ENCODE measurements around the gene NLRX1.

Gene NLRX1

DNA sequence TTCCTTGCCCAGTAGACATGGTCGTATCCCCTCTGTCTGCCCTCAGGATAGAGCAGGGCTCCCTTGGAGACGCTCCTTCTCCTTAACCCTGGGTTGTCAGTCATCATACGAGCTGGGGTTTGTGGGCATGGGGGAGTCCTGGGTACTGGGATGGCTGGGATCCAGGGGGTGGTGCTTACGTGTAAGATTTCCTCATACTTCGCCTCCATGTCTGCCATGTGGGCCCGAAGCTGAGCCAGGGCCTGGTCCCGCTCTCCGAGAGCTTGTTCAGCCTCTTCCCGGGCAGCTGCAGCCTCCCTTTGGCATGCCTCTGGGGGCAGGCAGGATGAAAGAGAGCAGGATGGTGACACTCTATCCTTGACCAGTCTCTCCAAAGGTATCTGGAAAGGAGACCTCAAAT, 22.0 kb downstream of the NLRX1 start:
- TF ChIP-seq SIN3A (IDR thresholded peaks at IDR 0.05; ENCODE audit: borderline replicate concordance, insufficient read depth, low read length) (no peak), TAF1 (IDR thresholded peaks at IDR 0.05; ENCODE audit: borderline replicate concordance, insufficient read depth, low read length) (no peak), FOXP2 (optimal IDR thresholded peaks at IDR 0.05; ENCODE audit: borderline replicate concordance, extremely low read depth, extremely low read length, insufficient read depth) (no peak), POLR2AphosphoS5 (IDR thresholded peaks at IDR 0.05; ENCODE audit: low read depth, low read length) (no peak)
- TF ChIP-seq, protein P1, sequence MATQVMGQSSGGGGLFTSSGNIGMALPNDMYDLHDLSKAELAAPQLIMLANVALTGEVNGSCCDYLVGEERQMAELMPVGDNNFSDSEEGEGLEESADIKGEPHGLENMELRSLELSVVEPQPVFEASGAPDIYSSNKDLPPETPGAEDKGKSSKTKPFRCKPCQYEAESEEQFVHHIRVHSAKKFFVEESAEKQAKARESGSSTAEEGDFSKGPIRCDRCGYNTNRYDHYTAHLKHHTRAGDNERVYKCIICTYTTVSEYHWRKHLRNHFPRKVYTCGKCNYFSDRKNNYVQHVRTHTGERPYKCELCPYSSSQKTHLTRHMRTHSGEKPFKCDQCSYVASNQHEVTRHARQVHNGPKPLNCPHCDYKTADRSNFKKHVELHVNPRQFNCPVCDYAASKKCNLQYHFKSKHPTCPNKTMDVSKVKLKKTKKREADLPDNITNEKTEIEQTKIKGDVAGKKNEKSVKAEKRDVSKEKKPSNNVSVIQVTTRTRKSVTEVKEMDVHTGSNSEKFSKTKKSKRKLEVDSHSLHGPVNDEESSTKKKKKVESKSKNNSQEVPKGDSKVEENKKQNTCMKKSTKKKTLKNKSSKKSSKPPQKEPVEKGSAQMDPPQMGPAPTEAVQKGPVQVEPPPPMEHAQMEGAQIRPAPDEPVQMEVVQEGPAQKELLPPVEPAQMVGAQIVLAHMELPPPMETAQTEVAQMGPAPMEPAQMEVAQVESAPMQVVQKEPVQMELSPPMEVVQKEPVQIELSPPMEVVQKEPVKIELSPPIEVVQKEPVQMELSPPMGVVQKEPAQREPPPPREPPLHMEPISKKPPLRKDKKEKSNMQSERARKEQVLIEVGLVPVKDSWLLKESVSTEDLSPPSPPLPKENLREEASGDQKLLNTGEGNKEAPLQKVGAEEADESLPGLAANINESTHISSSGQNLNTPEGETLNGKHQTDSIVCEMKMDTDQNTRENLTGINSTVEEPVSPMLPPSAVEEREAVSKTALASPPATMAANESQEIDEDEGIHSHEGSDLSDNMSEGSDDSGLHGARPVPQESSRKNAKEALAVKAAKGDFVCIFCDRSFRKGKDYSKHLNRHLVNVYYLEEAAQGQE (IDR thresholded peaks at IDR 0.05; ENCODE audit: insufficient read depth in 1 of 2, low read depth in 2 of 2, low read length in 2 of 2): no peak

DNA sequence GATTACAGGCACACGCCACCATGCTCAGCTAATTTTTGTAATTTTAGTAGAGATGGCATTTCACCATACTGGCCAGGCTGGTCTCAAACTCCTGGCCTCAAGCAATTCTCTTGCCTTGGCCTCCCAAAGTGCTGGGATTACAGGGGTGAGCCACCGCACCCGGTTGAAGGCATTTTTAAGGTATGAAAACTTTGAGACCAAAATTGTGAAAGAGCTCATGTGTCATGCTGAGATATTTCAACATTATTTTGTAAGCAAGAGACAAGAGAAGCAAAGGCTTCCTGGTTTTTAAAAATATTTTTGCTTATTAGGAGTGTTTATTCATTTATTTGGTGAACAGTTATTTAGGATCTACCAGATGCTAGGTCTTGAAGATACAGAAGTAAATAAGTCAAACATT, 23.6 kb downstream of the NLRX1 start:
- TF ChIP-seq FOXP2 (optimal IDR thresholded peaks at IDR 0.05; ENCODE audit: borderline replicate concordance, extremely low read depth, extremely low read length, insufficient read depth): no peak
- TF ChIP-seq, protein P1 (IDR thresholded peaks at IDR 0.05; ENCODE audit: insufficient read depth in 1 of 2, low read depth in 2 of 2, low read length in 2 of 2): no peak
- no peak for TF ChIP-seq POLR2AphosphoS5 (IDR thresholded peaks at IDR 0.05; ENCODE audit: low read depth, low read length)
- TF ChIP-seq SIN3A (IDR thresholded peaks at IDR 0.05; ENCODE audit: borderline replicate concordance, insufficient read depth, low read length): no peak
- no peak for TF ChIP-seq TAF1 (IDR thresholded peaks at IDR 0.05; ENCODE audit: borderline replicate concordance, insufficient read depth, low read length)

DNA sequence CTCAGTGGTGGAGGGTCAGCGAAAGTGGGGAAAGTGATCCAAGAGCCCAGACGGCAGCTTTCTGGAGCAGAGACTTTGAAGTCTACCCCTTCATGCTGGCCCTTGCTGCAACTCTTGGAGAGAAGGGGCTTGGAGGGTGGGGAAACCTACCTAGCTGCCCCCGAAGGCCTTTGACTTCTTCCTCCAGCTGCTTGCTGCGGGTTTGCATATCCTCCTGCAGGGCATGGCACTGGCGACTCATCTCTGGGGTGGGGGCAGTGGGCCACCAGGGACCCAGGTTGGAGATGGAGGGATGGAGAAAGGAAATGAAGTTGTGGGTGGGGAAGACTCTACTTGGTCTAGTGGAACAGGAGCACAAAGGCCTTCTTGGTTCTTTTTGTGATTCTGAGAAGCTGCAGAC, 24.5 kb downstream of the NLRX1 start:
- TF ChIP-seq POLR2AphosphoS5 (IDR thresholded peaks at IDR 0.05; ENCODE audit: low read depth, low read length) (no peak), TAF1 (IDR thresholded peaks at IDR 0.05; ENCODE audit: borderline replicate concordance, insufficient read depth, low read length) (no peak), FOXP2 (optimal IDR thresholded peaks at IDR 0.05; ENCODE audit: borderline replicate concordance, extremely low read depth, extremely low read length, insufficient read depth) (no peak), SIN3A (IDR thresholded peaks at IDR 0.05; ENCODE audit: borderline replicate concordance, insufficient read depth, low read length) (no peak)
- TF ChIP-seq, protein P1 (IDR thresholded peaks at IDR 0.05; ENCODE audit: insufficient read depth in 1 of 2, low read depth in 2 of 2, low read length in 2 of 2): no peak

DNA sequence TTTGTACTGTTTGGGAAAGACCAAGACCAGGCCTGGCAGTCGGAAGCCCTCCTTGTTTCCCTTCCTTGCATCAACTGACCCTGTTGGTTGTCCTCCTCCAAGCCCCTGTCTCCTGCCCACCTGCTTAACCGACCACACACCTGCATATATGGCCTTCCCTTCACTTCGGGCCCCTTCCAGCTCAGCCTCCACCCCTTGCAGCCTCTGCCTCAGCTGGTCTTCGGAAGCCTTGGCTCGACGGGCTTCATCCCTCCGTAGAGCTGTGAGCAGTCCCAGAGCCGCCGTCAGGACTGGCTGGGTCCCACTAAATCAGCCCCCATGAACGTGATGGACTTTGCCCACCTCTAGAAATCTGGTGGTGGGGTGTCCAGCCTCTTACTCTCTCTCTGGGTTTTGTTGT, 25.1 kb downstream of the NLRX1 start:
- TF ChIP-seq TAF1 (IDR thresholded peaks at IDR 0.05; ENCODE audit: borderline replicate concordance, insufficient read depth, low read length) (no peak), POLR2AphosphoS5 (IDR thresholded peaks at IDR 0.05; ENCODE audit: low read depth, low read length) (no peak), SIN3A (IDR thresholded peaks at IDR 0.05; ENCODE audit: borderline replicate concordance, insufficient read depth, low read length) (no peak)
- TF ChIP-seq, protein P1 (IDR thresholded peaks at IDR 0.05; ENCODE audit: insufficient read depth in 1 of 2, low read depth in 2 of 2, low read length in 2 of 2): no peak

DNA sequence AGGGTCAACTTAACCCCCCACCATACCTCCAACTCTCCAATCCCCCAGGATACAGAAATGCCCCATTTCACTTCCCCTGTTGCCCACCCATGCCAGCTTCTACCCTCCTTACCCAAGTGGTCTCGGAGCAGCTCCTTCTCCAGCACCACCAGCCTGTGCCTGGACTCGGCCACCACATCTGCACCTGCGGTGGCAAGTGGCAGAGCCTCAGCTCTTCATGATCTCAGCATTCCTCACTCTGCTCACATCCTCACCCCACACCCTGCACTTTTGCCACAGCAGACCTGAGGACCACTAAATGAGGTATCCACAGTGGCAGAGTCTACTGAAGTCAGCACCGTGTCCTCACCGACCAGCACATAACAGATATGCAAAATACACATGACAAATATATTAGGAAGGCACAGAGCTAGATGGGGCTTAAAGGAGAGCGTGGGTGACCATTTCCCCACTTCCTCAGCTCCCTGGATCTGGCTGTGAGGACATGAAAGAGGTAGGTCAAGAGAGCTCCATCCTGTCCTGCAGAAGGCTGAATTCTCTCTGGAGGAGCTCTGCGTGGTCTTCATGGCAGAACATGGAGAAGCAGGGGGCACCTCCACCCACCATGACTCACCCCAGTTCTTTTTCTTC, 26.4 kb downstream of the NLRX1 start:
- TF ChIP-seq, protein P1 (IDR thresholded peaks at IDR 0.05; ENCODE audit: insufficient read depth in 1 of 2, low read depth in 2 of 2, low read length in 2 of 2): no peak
- TF ChIP-seq FOXP2 (optimal IDR thresholded peaks at IDR 0.05; ENCODE audit: borderline replicate concordance, extremely low read depth, extremely low read length, insufficient read depth): no peak
- TF ChIP-seq POLR2AphosphoS5 (IDR thresholded peaks at IDR 0.05; ENCODE audit: low read depth, low read length): no peak
- TF ChIP-seq TAF1 (IDR thresholded peaks at IDR 0.05; ENCODE audit: borderline replicate concordance, insufficient read depth, low read length): no peak
- no peak for TF ChIP-seq SIN3A (IDR thresholded peaks at IDR 0.05; ENCODE audit: borderline replicate concordance, insufficient read depth, low read length)
